Stimulated activated CD4-positive, alpha-beta T cell treated with anti-CD3 and anti-CD28 coated beads, Interleukin-12 subunit alpha, Interleukin-12 subunit beta, amount 100 ng/mL, for 4 hours (primary cell): ENCODE data around the gene PRKAR1B.
A peak's percentile ranks its signal among the peaks of the same experiment; 100 is the strongest.

Experiments used
- DNase-seq: peaks from one replicate; pipeline ENCODE4 v3.0.0-alpha.2; 2020

The PRKAR1B gene

GRCh38 chr7:584122-584465 lies 143.0 kb downstream of the PRKAR1B start:
- DNase-seq, result peak; percentile 85

DNA sequence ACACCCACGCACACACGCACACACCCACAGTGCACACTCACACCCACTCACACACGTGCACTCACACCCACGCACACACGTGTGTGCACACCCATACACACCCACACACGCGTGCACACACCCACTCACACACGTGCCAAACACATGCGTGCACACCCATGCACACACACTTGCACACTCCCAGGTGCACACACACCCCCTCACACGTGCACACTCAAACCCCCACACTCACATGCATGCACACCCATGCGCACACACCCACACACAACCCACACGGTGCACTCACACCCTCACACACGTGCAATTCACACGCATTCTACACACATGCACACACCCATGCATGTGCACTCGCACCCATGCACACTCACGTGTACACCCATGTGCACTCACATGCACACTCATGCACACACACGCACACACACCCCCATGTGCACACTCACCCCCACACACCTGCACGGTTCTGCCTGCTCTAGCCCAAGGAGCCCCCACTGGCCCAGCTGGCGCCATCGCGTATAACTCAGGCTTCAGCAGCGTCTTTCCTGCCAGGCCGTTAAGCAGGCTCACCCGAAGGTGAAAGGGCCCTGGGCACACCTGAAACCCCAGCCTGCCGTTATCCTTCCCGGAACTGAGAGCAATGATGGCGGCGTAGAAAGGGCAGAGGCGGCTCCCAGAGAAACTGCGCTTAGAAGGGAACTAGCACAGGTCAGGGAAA lies 143.5 kb downstream of the PRKAR1B start:
- DNase-seq, result no peak

- no peak for DNase-seq
These were observed 144.2 kb downstream of the PRKAR1B start for GRCh38 chr7:582931-583330.

- DNase-seq, result no peak
These were observed 144.8 kb downstream of the PRKAR1B start for GRCh38 chr7:582081-582835.

DNA sequence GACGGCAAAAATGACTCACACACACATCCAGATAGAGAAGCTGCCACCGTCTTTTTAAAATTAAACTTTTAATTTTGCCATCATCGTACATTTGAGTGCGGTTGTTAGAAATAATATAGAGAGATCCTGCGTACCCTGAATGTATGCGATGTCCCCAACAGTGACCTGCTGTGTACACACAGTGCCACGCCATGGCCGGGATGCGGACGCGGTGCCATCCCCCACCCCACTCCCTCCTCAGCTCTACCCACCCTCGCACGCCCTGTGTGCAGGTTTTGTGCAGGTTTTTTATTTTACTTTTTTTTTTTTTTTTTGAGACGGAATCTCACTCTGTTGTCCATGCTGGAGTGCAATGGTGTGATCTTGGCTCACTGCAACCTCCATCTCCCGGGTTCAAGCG lies 148.7 kb downstream of the PRKAR1B start:
- DNase-seq, result no peak

GRCh38 chr7:577741-578370 lies 149.2 kb downstream of the PRKAR1B start:
- DNase-seq, result no peak

GRCh38 chr7:577278-577665 lies 149.8 kb downstream of the PRKAR1B start:
- no peak for DNase-seq

DNA sequence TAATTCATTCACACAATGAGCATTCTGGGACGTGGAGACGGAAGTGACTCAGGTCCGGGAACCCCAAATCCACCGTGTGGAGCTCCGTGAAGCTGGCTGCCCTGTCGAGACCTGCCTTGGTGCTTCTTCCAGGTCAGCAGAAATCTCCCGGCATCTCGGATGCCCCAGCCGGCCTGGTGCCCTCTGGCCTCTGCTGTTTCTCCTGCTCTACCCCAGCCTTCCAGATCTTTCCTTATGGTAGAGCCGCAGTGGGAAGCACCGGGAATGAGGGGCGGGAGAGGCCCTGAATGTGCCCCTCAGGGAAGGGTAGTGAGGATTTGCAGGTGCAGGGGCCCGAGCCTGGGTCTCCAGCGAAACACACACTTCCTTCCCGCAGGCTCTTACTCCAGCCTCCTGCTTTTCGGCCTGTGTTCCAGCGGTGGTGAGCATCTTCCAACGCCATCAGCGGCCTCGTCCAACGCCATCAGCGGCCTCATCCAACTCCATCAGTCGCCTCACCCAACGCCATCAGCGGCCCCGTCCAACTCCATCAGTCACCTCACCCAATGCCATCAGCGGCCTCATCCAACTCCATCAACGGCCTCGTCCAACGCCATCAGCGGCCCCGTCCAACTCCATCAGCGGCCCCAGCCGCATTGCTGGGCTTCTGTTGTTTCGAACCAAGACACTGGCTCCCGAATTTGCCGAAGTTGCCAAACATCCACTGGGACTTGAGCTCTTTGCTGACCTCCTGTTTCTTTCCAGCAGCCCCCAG lies 150.4 kb downstream of the PRKAR1B start:
- DNase-seq, result no peak

GRCh38 chr7:575425-576366 lies 151.4 kb downstream of the PRKAR1B start:
- no peak for DNase-seq

GRCh38 chr7:574661-575395 lies 152.3 kb downstream of the PRKAR1B start:
- no peak for DNase-seq

DNA sequence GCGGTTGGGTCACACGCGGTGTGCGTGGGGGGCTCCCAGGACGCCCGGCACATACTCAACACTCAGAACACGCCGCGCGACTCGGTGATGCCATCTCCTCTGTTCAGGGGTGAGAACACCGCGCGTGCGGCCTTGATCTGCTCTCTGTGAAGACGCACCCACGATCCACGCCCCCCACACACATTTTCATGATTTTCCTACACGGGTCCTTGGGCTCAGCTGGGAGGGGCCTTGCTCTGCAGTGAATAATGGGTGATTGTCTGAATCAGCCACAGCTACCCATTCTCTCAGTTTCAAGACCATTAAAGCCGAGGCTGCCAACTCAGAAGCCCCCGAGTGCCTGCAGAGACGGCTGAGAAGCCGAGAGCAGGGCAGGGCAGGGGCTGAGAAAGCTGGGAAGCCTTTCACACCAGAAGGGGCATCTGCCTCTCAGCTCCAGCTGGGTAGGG lies 153.1 kb downstream of the PRKAR1B start:
- no peak for DNase-seq

- DNase-seq, result no peak
These were observed 153.7 kb downstream of the PRKAR1B start for GRCh38 chr7:573269-573932.

DNA sequence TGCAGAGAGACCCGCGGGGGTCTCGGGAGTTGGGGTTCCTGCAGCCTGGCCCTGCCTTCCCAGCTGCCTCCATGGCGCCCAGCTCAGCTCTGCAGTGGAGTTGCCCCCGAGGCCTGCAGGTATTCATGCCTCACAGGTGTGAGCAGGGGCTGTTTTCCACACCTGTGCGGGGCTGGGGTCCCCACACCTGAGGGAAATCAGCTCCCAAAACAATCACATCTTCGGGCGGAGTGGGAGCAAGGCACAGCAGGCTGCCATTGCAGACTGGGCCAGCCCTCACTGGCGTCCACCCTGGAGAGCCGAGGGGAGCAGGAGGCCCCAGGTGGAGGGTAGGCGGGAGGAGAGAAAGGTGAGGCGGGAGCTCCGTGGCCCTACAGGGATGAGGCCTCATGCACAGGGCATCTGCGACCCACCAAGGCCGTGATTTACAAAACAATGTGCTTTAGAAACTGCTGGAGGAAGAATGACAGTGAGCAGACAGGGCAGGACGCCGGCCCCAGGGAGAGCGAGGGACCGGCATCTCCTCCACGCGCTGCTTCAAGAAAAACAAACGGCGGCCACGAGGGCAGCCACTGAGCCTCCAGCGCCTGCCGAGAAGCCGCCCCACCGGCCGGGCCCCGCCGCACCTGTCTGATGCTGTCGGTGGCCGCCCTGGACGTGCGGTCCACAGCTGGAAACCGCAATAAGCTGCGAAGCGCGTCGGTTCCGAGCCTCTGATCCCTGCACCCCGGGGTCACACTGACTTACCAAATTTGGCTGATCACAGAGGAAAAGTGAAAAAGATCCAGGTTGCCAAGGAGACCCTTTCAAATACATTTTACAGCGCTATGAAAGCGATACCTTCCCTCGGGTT lies 154.4 kb downstream of the PRKAR1B start:
- no peak for DNase-seq

GRCh38 chr7:571718-572415 lies 155.2 kb downstream of the PRKAR1B start:
- no peak for DNase-seq

DNA sequence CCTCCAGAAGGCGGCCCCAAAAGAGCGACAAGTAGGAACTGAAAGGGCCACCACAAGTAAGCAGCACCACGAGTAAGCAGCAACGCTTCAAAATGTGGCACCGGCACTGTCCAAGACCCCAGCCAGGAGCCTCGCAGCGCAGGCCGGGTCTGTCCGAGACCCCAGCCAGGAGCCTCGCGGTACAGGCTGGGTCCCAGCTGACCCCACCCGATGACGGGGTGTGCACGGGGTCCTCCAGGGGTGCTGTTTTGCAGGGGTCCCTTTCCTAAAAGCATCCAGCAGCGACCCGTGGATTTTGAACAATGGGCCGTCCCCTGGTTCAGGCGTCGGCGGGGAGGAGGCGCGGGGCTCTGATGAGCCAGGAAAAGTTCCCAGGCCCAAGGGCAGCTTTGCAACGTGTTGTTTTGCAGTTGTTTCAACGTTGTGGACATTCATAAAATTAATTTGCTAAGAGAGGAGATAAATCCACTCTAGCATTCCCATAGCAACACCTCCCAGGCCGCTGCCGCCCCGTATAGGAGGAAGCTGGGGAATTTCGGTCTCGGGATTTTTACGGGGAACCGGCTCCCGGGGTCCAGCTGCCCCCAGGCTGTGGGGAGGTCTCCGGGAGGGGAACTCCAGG lies 155.9 kb downstream of the PRKAR1B start:
- no peak for DNase-seq

DNA sequence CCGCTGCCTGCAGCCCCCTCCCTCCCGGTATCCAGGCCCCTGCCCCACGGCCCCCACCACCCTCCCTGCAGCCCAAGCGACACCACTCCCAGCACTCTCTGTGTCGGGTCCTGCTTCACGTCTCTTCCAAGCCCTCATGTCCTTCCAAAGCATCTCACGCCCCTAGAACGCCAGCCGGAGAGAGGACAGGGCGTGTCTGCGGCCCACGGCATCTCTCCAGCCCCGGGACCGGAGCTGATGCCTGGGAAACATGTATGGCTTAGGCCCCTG lies 156.3 kb downstream of the PRKAR1B start:
- no peak for DNase-seq

GRCh38 chr7:569996-570800 lies 156.9 kb downstream of the PRKAR1B start:
- DNase-seq, result no peak
